HG03139 (cell line): ENCODE data around the gene B4GALNT4.
"Not testable (repeated sequence)": the region's sequence is repeated elsewhere in the genome, so short reads cannot be mapped to it uniquely, and the experiment has no call there.

ENCODE experiments used
- ATAC-seq: cut with Tn5 transposase; IDR thresholded peaks from one replicate; pipeline ENCODE4 v1.9.1; 2021; ENCODE audit not compliant: unreplicated experiment

B4GALNT4 gene

GRCh38 chr11:405954-406795, 36.9 kb downstream of the B4GALNT4 start:
- no peak for ATAC-seq

- ATAC-seq: peak; percentile 66
Observed at GRCh38 chr11:406796-407650, 37.7 kb downstream of the B4GALNT4 start.

- no peak for ATAC-seq
Observed at GRCh38 chr11:407651-408123, 38.4 kb downstream of the B4GALNT4 start.

- ATAC-seq: no peak
Observed at GRCh38 chr11:408154-409007, 39.1 kb downstream of the B4GALNT4 start.

GRCh38 chr11:409008-409599, 39.8 kb downstream of the B4GALNT4 start:
- ATAC-seq: no peak

GRCh38 chr11:409600-410483, 40.5 kb downstream of the B4GALNT4 start:
- ATAC-seq: no peak

GRCh38 chr11:410711-411110, 41.4 kb downstream of the B4GALNT4 start:
- ATAC-seq: not testable (repeated sequence)

- not testable (repeated sequence) for ATAC-seq
Observed at GRCh38 chr11:411520-411919, 42.2 kb downstream of the B4GALNT4 start.

GRCh38 chr11:412641-413119, 43.4 kb downstream of the B4GALNT4 start:
- ATAC-seq: no peak

- no peak for ATAC-seq
Observed at GRCh38 chr11:413120-414081, 44.1 kb downstream of the B4GALNT4 start.

GRCh38 chr11:414318-414857, 45.1 kb downstream of the B4GALNT4 start:
- ATAC-seq: no peak

- ATAC-seq: no peak
Observed at GRCh38 chr11:415640-416041, 46.3 kb downstream of the B4GALNT4 start.

- ATAC-seq: no peak
Observed at GRCh38 chr11:416051-416756, 46.9 kb downstream of the B4GALNT4 start.

- no peak for ATAC-seq
Observed at GRCh38 chr11:416757-417621, 47.7 kb downstream of the B4GALNT4 start.

- ATAC-seq: no peak
Observed at GRCh38 chr11:417652-418342, 48.5 kb downstream of the B4GALNT4 start.
